Stimulated activated CD8-positive, alpha-beta memory T cell treated with anti-CD3 and anti-CD28 coated beads, Interleukin-12 subunit alpha, Interleukin-12 subunit beta, amount 100 ng/mL, for 24 hours (primary cell): Measurements from ENCODE around the gene EFCAB7.

Experiments used
- DNase-seq: peaks from one replicate; pipeline ENCODE4 v3.0.0-alpha.2; 2020; ENCODE audit errors: extremely low read depth

The EFCAB7 gene, protein sequence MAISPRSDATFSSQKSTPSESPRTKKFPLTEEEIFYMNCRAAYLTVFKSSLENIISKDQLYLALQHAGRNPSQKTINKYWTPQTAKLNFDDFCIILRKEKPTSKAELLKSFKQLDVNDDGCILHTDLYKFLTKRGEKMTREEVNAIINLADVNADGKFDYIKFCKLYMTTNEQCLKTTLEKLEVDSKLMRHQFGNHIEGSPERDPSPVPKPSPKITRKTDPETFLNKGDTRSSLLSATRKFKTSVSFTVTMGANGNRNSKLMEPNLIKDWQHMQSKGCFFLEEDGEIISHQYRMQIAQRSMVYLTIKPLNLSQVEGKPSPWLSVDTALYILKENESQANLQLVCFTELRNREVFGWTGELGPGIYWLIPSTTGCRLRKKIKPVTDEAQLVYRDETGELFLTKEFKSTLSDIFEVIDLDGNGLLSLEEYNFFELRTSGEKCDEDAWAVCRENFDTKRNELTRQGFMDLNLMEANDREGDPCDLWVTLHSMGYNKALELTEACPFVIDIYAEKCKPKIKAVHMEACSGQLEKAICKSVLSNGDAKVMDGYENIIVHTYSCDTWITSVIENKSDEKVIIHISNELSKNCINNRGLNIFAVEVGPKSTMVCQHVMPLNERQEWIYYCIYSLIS

DNA sequence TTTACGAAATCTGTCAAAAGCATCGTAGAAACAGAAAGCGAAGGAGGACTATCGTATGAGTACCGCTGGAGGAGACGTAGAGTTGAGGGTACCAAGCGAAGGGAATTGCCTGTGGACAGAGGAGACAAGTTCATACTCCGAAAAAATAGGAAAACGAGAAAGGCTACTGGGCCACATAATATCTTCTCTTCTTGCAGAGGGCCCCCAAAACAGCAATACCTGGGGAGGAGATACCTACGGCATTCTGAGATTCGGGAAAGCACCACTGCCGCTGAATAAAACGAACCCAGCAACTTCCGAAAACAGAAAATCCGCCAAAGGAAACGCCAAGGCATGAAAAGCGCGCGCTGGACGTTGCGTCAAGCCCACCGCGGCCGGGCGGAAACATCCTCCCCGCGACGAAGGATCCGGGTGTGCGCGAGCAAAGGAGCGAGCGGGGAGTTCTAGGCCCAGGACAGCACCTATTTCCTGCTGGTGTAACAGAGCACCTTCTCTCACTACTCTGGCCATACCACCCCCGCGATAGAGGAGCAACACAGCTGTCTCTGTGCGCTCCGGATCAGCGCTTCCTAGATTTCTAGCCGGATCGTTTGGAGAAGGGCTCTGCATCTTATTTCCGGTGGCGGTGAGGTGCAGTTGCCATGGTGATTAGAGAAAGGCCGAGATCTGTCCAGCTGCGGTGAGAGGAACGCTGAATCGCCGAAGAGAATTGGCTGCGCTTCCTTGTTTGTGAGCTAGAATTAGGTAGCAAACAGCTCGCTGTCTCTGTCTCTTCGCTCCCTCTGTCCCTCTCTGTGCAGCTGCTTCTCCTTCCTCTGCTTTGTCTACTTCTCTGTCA lies at the start of gene EFCAB7, which contains the start of gene ITGB3BP:
Gene EFCAB7, plus strand, starts transcription at position 635 of the 838 bp plus-strand sequence. CDS start 2,048 bp downstream, outside the sequence.
Gene ITGB3BP, minus strand, starts transcription at position 335 of the 838 bp plus-strand sequence. Its CDS starts 92 bp downstream, at position 243.
- peak; percentile 57 for DNase-seq

DNA sequence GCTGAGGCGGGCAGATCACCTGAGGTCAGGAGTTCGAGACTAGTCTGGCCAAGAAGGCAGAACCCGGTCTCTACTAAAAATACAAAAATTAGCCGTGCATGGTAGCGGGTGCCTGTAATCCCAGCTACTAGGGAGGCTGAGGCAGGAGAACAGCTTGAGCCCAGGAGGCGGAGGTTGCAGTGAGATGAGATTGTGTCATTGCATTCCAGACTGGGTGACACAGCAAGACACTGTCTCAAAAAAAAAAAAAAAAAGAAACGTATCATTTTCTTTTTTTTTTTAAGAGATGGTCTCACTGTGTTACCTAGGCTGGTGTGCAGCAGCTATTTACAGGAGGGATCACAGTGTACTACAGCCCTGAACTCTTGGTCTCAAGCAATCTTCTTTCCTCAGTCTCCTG lies 47.6 kb upstream of the EFCAB7 start:
- DNase-seq, result no peak

DNA sequence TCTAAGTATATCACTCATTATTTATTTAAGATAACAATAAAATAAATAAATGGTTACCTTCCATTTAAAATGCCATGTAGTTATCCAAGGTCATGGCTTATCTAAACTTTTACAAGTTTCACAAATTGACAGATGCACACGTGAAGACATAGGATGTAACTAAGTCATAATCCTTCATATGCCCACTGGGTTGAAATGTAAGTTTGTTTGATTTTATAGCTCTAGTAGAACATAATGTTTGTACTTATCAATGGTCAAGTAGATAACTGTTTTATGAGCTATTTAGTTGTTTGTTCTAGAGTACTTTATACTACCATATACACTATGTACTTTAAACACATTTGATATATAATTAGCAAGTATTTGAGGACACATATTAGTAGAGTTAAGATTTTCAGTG lies 43.3 kb upstream of the EFCAB7 start:
- no peak for DNase-seq

DNA sequence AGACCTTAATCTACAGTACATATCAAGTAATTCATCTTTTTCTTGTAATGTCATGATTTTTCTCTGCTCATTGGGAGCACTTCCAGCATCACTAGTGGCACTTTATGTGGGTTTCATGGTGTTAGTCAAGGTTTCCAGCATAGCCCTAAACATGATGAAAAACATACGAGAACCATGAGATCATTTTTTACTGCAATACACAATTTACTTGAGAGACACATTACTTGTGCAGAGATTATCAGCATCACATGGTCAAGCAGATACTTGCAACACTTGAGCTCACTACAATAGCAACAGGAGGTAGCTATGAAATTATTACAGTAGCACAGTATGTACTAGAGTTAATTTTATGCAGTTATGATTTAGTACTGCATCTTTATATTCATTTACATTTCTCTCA lies 36.7 kb upstream of the EFCAB7 start:
- DNase-seq, result no peak

DNA sequence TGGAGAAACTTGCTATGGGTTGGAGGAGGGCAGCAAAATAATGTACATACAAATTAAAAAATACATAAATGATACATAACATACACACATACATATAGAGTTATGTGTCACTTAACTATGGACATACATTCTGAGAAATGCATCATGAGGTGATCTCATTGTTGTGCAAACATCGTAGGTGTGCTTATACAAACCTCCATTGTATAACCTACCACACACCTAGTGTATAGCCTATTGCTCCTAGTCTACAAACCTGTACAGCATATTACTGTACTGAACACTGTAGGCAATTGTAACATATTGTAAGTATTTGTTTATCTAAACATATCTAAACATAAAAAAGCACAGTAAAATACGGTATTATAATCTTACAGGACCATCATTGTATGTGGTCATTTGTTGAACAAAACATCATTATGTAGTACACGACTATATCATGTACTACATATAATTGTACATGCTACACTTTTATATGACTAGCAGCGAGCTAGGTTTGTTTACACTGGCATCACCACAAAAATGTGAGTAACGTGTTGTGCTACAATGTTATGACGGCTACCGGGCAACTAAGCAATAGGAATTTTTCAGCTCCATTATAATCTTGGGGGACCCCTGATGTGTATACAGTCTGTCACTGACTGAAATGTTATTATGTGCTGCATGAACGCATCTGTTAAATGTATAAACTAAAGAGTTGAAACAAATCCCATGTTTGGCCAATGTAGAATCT lies 35.8 kb upstream of the EFCAB7 start:
- no peak for DNase-seq

DNA sequence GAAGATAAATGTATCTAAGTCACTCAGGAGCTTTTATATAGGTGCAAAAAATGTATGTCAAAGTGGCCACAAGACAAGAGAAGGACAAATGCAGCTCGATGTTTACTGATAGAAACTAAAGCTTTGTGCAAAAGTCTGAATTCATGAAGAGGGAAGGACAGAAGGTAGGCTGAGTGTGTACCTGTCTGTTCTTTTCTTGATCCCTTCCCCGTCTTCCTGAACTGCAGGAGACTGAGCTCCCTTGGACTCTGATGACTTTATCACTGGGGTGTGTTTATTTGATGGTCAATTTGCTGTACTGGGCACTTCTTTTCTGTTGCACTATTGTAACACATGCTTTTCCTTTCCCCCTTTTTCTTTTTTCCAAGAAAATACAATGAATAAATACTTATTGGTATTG lies 25.7 kb upstream of the EFCAB7 start:
- no peak for DNase-seq

DNA sequence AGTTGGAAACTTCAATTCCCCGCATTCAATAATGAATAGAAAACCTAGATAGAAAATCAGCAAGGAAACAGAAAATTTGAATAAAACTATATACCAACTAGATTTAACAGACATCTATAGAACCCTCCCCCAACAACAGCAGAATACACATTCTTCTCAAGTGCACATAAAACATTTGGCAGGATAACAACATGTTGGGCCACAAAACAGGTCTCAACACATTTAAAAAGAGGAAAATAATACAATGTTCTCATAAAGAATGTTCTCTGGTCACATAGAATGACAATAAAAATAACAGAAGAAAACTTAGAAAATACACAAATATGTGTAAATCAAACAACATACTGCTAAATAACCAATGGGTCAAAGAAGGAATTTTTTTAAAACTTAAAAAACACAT lies 25.2 kb upstream of the EFCAB7 start:
- DNase-seq, result no peak

DNA sequence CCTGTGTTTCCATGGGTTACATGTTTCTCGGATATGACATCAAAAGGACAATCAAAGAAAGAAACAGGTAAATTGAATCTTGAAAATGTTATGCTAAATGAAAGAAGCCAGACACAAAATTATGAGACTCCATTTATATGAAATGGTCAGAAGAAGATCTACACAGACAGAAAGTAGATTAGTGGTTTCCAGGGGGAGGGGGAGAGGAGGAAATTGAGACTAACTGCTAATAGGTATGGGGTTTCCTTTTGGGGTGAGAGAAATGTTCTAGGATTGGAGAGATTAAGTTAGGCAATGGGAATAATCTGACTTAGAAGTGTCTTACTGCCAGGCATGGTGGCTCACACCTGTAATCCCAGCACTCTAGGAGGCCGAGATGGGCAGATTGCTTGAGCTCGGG lies 22.1 kb upstream of the EFCAB7 start:
- no peak for DNase-seq

DNA sequence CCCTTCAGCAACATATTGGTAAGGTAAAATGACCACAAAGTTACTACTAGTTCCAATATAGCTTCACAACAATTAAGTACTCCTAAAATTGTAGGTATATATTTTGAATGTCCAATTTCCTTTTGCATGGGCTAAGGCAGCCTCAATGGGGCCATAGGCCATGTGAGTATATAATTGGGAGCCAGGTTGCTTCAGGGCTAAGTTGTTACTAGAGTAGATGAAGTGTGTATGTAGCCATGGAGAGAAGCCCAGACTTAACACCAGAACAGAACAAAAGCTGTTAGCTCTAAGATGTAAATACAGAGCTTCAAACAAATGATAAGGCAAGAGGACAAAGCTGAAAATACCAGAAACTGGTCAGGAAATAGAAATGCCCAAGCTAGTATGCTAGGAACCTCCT lies 16.5 kb upstream of the EFCAB7 start:
- no peak for DNase-seq

DNA sequence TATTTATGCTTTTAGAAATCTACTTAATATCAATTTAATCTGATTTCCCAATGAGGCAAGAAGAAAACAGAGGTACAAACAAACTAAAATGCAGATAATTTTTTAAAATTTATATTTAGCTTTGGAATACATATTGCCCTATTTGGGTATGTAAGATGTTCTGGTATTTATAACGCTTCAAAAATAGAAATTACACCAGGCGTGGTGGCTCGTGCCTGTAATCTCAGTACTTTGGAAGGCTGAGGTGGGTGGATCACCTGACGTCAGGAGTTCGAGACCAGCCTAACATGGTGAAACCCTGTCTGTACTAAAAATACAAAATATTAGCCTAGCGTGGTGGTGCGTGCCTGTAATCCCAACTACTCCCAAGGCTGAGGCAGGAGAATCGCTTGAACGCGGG lies 13.6 kb upstream of the EFCAB7 start:
- DNase-seq, result no peak

DNA sequence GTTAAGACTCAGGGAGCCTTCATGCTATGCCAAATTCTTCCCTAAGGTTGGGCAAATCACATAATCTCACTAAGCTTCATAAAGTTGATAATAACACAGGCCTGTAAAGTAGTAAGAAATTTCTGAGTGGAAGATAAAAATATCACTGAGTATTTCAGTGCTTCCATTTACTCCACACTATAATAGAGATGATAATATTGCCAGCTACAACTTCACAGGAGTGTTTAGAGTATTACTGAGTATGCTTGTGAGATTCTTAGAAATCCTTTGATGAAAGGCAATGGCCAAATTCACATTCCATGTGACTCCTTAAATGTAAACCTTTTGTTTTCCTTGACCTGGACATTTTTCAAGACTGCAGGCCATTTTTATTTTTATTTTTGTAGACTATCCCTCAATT lies 10.7 kb upstream of the EFCAB7 start:
- DNase-seq, result no peak

DNA sequence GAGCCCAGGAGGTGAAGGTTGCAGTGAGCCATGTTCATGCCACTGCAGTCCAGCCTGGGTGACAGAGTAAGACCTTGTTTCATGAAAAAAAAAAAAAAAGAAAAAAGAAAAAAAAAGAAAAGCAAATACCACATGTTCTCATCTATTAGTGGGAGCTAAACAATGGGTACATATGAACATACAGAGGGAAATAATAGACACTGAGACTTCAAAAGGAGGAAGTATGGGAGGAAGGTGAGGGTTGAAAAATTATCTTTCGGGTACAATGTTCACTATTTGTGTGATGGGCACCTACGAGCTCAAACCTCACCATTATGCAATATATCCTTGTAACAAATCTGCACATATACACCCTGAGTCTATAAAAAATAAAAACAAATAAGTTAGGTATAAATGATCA lies 6.7 kb upstream of the EFCAB7 start:
- no peak for DNase-seq

DNA sequence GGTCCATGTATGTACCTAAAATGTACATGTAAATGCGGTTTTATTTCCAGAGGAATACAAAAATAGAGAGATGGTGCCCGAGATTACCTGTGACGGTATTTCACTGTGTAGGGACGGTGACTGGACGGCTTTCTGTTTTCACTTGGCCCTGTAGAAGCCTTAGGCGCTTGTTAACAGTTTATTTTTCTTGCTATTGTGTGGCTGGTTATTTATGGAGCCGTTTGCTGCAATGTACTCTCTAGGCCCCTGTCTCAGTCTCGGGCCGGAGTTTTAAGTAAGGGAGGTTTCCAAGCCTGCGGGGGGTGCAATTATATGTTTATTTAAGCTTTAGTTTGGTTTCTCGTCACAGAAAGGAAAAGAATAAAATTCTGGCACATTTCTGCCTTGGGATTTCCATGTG lies 413 bp downstream of the EFCAB7 start:
- DNase-seq, result no peak

DNA sequence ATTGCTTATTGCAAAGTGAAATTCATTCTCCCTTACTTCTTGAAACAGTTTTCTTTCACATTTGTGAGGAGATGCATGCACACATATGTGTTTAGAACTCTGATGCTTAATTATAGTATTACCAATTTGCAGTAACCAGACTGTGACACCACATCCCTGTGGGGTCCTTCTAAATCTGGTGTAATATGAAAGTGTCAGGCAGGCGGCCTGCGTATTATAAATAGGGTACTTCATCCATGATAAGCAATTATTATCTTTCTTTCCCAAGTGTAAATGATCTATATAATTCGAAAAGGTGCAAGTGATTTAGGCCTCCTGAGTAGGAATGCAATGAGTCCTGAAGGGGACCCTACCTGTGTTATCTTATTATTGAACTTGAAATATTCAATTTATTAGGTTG lies 876 bp downstream of the EFCAB7 start:
- DNase-seq, result no peak

DNA sequence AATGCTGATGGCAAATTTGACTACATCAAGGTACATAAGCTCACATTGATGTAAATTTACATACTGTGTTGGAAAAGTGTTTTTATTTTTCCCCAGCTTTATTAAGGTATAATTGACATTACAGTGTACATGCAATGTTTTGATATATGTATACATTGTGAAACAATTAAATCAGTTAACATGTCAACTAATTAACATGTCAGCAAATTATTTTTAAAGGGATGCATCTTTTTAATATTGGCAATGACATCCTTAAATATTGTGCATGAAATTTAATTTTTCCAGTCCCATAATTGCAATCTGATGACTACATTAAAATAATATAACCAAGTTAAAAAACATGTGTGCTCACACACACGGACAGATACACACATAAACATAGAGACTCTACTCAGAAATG lies 9.4 kb downstream of the EFCAB7 start:
- no peak for DNase-seq

DNA sequence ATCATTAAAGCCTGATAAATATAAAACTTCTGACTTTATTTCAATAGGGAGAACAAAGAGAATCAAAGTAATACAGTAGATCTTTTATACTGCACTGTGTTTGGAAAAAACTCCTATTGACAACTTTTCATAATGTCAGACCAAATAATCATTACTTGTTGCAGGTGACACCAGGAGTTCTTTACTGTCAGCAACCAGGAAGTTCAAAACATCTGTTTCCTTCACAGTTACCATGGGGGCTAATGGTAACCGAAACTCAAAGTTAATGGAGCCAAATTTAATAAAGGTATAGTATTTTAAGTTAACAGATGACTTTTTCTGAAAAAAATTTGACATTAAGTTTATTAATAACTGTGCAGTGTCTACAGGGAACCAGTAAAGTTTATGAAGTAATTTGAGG lies 10.6 kb downstream of the EFCAB7 start:
- no peak for DNase-seq

DNA sequence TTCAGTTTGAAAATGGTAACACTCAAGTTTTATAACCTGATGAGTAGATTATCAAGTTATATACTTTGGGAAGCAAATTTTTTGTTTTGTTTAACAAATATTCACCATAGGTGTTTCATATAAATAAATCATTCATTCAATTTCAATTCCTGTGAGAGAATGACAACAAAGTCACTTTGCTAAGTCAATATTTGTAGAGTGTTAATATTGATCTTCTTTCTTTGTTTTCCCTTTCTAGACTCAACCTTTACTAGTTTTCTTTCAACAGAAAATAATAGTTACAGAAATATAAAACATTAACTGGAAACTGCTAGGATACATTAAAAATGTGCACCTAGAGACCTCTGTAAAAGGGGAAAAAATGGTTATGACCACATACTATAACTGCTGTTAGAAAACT lies 11.1 kb downstream of the EFCAB7 start:
- DNase-seq, result no peak

DNA sequence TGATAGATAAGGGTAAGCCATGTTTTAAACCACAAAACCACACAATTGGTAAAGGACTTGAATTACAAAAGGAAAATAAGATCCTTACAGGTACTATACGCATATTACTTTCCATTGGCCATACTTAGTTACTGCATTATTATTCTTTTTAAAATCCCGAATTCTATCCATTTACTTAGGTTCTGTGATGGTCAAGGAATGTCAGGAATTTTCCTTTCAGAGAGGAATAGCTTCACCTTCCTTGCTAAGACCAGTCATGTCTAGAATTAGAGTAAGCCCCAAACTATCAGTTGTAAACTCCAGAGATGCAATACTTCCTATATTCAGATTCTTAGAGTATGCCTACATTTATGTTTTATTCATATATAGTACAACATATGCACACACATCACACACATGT lies 13.7 kb downstream of the EFCAB7 start:
- DNase-seq, result no peak

DNA sequence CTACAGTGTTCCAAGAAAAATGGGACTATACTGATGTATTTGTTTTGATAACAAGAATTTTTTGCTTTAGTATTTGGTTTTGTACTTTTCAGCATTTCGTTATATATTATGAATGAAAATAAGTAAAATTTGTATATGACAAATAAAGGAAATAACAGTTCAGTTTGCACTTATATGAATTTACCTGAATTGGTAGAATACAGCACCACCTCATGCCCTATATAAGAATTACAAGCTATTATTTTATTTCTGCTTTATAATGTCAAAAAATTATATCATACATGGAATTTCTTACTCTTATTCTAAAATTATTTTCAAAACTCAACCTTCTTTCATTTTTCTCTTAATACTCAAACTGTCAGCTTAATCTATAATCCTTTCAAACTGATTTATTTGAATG lies 14.6 kb downstream of the EFCAB7 start:
- no peak for DNase-seq

DNA sequence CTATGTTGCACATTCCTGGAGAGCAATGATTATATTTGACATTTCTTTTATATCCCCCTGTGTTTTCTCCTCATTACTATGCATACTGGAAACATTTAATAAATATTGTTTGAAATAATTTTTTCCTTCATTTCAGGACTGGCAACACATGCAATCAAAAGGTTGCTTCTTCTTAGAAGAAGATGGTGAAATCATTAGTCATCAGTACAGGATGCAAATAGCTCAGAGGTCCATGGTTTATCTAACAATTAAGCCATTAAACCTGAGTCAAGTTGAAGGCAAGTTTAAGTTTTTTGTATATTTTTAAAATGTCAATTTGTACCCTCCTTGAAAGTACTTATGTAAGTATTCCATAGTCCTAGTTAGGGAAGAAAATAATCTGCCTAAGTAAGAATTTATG lies 22.5 kb downstream of the EFCAB7 start:
- no peak for DNase-seq

DNA sequence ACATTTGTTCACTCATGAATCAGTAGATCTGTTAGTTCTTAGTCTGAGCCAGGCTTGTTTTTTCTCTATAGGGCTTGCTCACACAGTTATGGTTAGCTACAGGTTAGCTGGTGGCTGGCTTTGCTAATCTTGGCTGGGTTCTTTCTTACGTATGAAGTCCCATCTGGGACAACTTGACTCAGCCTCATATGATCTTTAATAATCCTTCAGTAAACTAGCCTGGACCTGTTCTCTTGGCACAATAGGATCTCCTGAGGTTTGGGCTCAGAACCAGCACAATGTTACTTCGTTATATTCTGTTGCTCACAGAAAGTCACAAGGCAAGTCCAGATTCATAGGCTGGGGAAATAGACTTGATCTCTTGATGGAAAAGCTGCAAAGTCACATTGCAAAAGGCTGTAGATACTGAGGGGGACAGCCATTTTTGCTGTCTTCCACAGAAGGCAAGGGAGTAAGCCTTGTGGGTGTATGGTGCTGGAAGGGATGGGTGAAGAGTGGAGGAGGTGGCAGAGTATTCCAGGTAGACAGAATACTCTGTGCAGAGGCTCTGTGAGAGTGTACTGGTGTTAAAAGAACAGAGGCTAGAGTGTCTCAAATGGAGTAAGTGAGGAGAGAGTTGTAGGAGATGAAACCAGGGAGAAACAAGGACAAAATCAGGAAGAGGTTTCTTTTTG lies 24.4 kb downstream of the EFCAB7 start:
- no peak for DNase-seq
